GM13976 (cell line): ENCODE results near the gene FAM217B.

Experiments
- DNase-seq: peaks from one replicate; pipeline ENCODE4 v3.0.0; 2012; ENCODE audit warnings: low spot score
- in situ Hi-C: fragments of 300-500 bp; cut with MboI; formaldehyde crosslinking; loops from one replicate; pipeline ENCODE4 v1.12.0; 2022; ENCODE audit warnings: low sequenced_read_pairs, mixed read lengths, inconsistent platforms; ENCODE audit not compliant: unreplicated experiment
- TF ChIP-seq, protein P1 (sequence below): IDR thresholded peaks from 2 replicates; pipeline ENCODE4 v1.5.1; 2012; ENCODE audit warnings: borderline replicate concordance, mild to moderate bottlenecking; ENCODE audit not compliant: insufficient read depth; ENCODE audit errors: extremely low read depth, missing control alignments, control extremely low read depth

Gene FAM217B

GRCh38 chr20:59945175-59945574, 5.0 kb downstream of the FAM217B start:
- in situ Hi-C loops, result no loop called here
- TF ChIP-seq, protein P1, sequence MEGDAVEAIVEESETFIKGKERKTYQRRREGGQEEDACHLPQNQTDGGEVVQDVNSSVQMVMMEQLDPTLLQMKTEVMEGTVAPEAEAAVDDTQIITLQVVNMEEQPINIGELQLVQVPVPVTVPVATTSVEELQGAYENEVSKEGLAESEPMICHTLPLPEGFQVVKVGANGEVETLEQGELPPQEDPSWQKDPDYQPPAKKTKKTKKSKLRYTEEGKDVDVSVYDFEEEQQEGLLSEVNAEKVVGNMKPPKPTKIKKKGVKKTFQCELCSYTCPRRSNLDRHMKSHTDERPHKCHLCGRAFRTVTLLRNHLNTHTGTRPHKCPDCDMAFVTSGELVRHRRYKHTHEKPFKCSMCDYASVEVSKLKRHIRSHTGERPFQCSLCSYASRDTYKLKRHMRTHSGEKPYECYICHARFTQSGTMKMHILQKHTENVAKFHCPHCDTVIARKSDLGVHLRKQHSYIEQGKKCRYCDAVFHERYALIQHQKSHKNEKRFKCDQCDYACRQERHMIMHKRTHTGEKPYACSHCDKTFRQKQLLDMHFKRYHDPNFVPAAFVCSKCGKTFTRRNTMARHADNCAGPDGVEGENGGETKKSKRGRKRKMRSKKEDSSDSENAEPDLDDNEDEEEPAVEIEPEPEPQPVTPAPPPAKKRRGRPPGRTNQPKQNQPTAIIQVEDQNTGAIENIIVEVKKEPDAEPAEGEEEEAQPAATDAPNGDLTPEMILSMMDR, result no peak
- DNase-seq, result no peak

- DNase-seq, result no peak
- in situ Hi-C loops, result no loop called here
- TF ChIP-seq, protein P1, result no peak
Observed at GRCh38 chr20:59945731-59946130, 5.5 kb downstream of the FAM217B start.

GRCh38 chr20:59947376-59947775, 7.2 kb downstream of the FAM217B start:
- DNase-seq, result no peak
- in situ Hi-C loops, result no loop called here
- TF ChIP-seq, protein P1, result no peak

DNA sequence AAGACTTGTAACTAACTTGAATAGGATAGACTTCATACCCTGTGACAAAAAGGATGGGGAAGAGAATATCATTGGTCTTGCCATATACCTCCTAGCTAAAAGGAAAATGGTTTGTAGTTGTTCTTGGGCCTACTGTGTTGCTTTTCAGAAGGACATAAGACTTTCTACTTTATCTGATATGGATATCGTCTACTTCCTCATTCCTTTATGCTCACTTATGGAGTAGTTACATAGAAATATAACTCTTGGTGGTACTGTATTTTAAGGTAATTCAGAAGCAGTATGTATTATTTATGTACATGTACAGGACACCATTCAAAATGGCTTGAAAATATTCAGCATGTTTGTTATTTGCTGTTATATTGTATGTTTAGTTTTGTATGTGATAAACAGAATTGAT, 8.0 kb downstream of the FAM217B start:
- in situ Hi-C loops, result no loop called here
- DNase-seq, result no peak
- TF ChIP-seq, protein P1, result no peak

GRCh38 chr20:59948828-59949720, 8.9 kb downstream of the FAM217B start:
- in situ Hi-C loops, result no loop called here
- TF ChIP-seq, protein P1, result peak; percentile 43
- DNase-seq, result peak; percentile 32

DNA sequence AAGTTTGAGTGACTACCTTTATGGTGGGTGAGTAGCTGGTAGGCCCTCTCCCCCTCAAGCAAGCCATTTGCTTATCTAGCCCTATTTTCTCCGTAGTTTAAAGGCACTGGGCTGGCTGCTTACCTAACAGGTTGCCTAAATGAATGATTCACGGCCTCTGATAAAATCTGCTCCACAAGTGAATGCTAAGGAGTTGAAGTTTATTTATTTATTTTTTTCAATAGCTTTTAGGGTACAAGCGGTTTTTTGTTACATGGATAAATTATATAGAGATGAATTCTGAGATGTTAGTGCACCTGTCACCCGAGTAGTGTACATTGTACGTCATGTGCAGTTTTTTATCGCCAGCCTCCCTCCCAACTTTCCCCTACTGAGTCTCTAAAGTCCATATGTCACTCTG, 9.7 kb downstream of the FAM217B start:
- in situ Hi-C loops, result no loop called here
- TF ChIP-seq, protein P1, result no peak
- DNase-seq, result no peak
